ENCODE data around the gene ZNF626. TPM values are rescaled to one million over a fixed set of nuclear protein-coding genes. Genes with fewer than 3 reads are reported as not detected.

ZNF626 gene
- 5.0 and 10.3 TPM in 2 replicates for total RNA-seq

DNA sequence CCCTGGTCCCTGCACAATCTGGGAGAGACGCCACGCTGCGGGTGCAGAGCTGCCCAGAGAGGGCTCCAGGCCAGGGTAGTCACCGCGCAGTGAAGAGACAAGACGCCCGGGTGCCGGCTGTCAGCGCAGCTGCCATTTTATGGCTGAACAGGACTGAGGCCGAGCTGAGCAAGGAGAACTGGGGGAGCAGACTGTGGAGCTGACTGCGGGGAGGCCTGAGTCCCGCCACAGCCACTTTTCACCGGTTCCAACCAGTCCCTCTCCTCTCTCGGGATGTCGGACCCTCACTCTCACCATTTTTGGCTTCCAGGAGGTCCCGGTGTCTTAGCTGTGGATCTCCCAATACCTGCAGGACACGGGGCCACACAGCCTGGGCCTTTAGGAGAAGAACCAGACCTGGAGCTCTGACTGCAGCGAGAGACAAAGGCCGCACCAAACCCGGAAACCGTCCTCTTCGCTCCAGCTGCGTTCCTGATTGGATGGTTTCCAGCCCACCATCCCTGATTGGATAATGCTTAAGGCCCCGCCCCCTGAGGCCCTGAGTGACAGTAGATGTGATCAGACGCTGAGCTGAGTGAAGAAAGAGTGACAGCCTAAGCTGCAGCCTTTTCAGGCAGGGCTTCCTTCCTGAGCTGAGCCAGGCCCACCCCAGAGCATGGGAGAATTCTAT lies at the start of gene ZNF626:
TSS of gene ZNF626 (minus strand) at position 422 of the 670 bp plus-strand sequence. CDS start at position 297, 125 bp downstream.

Other genes starting within 250 kb of the ZNF626 start
- gene ZNF737, start 95.8 kb downstream of the ZNF626 start, total RNA-seq: 3.6 and 11.6 TPM in 2 replicates
- gene ZNF66, start 114.7 kb upstream of the ZNF626 start, total RNA-seq: 2.1 and 5.3 TPM in 2 replicates